ENCODE measurements around the gene BFAR. TPM values are rescaled to one million over a fixed set of nuclear protein-coding genes. Genes with fewer than 3 reads are reported as not detected.

BFAR gene
- total and polyA plus RNA-seq, 10 of the 15 experiments (the other 5 are each of a cell fraction or from before 2014, with no cell fraction given): 34.6 to 62.0 (median 43.4) TPM

DNA sequence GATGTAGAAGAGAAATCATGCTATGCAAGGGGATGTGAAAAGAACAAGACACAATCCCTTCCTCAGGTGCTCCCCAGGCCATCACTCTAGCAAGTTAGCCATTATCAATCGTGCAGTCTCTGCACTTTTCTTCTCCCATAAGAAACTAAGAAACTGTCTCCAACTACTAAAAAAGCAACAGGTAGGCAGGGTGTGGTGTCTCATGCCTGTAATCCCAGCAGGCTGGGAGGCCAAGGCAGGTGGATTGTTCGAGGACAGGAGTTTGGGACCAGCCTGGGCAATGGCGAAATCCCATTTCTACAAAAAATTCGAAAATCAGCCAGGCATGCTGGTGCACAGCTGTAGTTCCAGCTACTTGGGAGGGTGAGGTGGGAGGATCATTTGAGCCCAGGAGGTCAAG, 16.5 kb upstream of the BFAR start (continued):
- TF ChIP-seq ZBTB40 (IDR thresholded peaks at IDR 0.05; ENCODE audit: borderline replicate concordance) (no peak), NFYB (IDR thresholded peaks at IDR 0.05; ENCODE audit: insufficient read depth, low read depth, low read length) (no peak), MAX (IDR thresholded peaks at IDR 0.05; ENCODE audit: low read depth, low read length) (no peak), ETV6 (conservative IDR thresholded peaks at IDR 0.05 in 1 of 2, IDR thresholded peaks at IDR 0.05 in 1 of 2; ENCODE audit: borderline replicate concordance in 1 of 2, low read depth in 1 of 2) (no peak), RB1 (IDR thresholded peaks at IDR 0.05; ENCODE audit: borderline replicate concordance) (no peak), EED (IDR thresholded peaks at IDR 0.05; ENCODE audit: low read depth) (no peak), RELA (IDR thresholded peaks at IDR 0.05; ENCODE audit: borderline replicate concordance, partially characterized antibody) (no peak), ZNF622 (IDR thresholded peaks at IDR 0.05) (no peak), NFXL1 (IDR thresholded peaks at IDR 0.05; ENCODE audit: borderline replicate concordance) (no peak)

Measured in GM12878 (cell line).